HCT116 (cell line): ENCODE results near the gene DICER1.

Experiments
- CTCF ChIP-seq, 3 experiments: fragments of 200-600 bp in 1 of 3; sonication (generic) in 1 of 3; IDR thresholded peaks in 2 of 3; conservative IDR thresholded peaks in 1 of 3; 2 replicates each; pipeline ENCODE4 v1.5.1; 2012 to 2017; ENCODE audit warnings: low read depth in 2 of 3, low read length in 2 of 3, antibody characterized with exemption in 1 of 3, borderline replicate concordance in 1 of 3, control low read depth in 1 of 3, mild to moderate bottlenecking in 1 of 3, mixed read lengths in 1 of 3, mixed run types in 1 of 3, moderate library complexity in 1 of 3; ENCODE audit not compliant: insufficient read depth in 1 of 3
- EGR1 ChIP-seq: IDR thresholded peaks from 2 replicates; pipeline ENCODE4 v1.6.1; 2012; ENCODE audit warnings: low read depth
- MAX ChIP-seq: IDR thresholded peaks from 2 replicates; pipeline ENCODE4 v1.6.1; 2012
- POLR2A ChIP-seq: IDR thresholded peaks from 2 replicates; pipeline ENCODE4 v1.7.0; 2011; ENCODE audit warnings: borderline replicate concordance; ENCODE audit not compliant: insufficient read depth, insufficient read length; ENCODE audit errors: extremely low read depth
- SP1 ChIP-seq: IDR thresholded peaks from 2 replicates; pipeline ENCODE4 v1.6.1; 2012; ENCODE audit warnings: low read depth
- SRF ChIP-seq: IDR thresholded peaks from 2 replicates; pipeline ENCODE4 v1.6.1; 2012; ENCODE audit warnings: low read depth
- ZFX ChIP-seq: fragments of 450-650 bp; IDR thresholded peaks from 2 replicates; pipeline ENCODE4 v1.6.1; 2017

GRCh38 chr14:95041477-95042020, 115.8 kb downstream of the DICER1 start:
- no peak for TF ChIP-seq SP1
- TF ChIP-seq CTCF (IDR thresholded peaks at IDR 0.05 in 2 of 3, conservative IDR thresholded peaks at IDR 0.05 in 1 of 3; ENCODE audit: borderline replicate concordance in 1 of 3, insufficient read depth in 1 of 3, low read depth in 2 of 3, low read length in 2 of 3) = no peak
- no peak for TF ChIP-seq POLR2A
- TF ChIP-seq SRF = no peak
- no peak for TF ChIP-seq EGR1
- no peak for TF ChIP-seq MAX
- TF ChIP-seq ZFX = no peak
